ENCODE measurements around the gene CDH23.

Gene CDH23

DNA sequence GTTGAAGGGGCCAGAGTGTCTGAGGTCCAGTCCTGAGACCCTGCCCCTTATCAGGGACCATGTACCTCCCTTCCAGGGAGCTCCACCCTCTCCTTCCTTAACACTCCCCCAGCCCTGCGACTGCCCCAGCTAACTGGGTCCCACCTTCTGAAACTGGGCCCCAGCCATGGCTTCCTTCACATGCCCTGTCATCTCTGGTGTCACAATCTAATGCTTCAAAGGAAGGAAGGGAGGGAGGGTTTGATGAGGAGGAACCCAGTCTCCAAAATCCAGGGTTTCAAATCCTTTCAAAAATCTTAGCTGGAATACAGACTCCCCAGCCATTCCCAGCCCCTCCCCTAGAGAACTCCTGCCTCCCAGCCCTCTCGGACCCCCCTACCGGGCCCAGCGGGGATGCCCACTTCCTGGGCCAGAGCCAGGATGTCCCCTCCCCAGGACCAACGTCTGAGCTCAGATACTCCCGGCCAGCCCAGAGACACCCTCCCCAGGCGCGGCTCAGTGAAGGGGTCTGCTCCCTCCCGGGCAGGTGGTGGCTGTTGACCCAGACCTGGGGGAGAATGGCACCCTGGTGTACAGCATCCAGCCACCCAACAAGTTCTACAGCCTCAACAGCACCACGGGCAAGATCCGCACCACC lies 304.9 kb downstream of the CDH23 start:
- H3K4me3 ChIP-seq (ENCODE audit: low read depth, low read length), result no peak overlapping the region
- TF ChIP-seq, protein P1, sequence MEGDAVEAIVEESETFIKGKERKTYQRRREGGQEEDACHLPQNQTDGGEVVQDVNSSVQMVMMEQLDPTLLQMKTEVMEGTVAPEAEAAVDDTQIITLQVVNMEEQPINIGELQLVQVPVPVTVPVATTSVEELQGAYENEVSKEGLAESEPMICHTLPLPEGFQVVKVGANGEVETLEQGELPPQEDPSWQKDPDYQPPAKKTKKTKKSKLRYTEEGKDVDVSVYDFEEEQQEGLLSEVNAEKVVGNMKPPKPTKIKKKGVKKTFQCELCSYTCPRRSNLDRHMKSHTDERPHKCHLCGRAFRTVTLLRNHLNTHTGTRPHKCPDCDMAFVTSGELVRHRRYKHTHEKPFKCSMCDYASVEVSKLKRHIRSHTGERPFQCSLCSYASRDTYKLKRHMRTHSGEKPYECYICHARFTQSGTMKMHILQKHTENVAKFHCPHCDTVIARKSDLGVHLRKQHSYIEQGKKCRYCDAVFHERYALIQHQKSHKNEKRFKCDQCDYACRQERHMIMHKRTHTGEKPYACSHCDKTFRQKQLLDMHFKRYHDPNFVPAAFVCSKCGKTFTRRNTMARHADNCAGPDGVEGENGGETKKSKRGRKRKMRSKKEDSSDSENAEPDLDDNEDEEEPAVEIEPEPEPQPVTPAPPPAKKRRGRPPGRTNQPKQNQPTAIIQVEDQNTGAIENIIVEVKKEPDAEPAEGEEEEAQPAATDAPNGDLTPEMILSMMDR (IDR thresholded peaks at IDR 0.05; ENCODE audit: borderline replicate concordance, insufficient read depth, low read depth, low read length), result no peak

- H3K4me3 ChIP-seq (ENCODE audit: low read depth, low read length), result no peak overlapping the region
- TF ChIP-seq, protein P1 (IDR thresholded peaks at IDR 0.05; ENCODE audit: borderline replicate concordance, insufficient read depth, low read depth, low read length), result no peak
Observed at GRCh38 chr10:71703577-71703976, 306.9 kb downstream of the CDH23 start.

DNA sequence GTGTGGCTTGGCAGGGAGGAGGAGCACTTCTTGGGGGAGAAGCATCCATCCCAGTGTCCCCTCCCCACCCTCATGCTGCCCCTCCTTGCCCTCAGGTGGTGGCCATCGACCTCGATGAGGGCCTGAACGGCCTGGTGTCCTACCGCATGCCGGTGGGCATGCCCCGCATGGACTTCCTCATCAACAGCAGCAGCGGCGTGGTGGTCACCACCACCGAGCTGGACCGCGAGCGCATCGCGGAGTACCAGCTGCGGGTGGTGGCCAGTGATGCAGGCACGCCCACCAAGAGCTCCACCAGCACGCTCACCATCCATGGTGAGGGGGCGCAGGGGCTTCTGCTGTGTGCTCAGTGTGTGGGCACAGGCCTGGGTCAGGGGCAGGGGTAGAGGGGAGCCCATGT lies 308.1 kb downstream of the CDH23 start:
- TF ChIP-seq, protein P1 (IDR thresholded peaks at IDR 0.05; ENCODE audit: borderline replicate concordance, insufficient read depth, low read depth, low read length), result no peak
- H3K4me3 ChIP-seq (ENCODE audit: low read depth, low read length), result no peak overlapping the region

- TF ChIP-seq, protein P1 (IDR thresholded peaks at IDR 0.05; ENCODE audit: borderline replicate concordance, insufficient read depth, low read depth, low read length), result no peak
- no peak overlapping the region for H3K4me3 ChIP-seq (ENCODE audit: low read depth, low read length)
Observed at GRCh38 chr10:71705582-71705981, 308.9 kb downstream of the CDH23 start.

DNA sequence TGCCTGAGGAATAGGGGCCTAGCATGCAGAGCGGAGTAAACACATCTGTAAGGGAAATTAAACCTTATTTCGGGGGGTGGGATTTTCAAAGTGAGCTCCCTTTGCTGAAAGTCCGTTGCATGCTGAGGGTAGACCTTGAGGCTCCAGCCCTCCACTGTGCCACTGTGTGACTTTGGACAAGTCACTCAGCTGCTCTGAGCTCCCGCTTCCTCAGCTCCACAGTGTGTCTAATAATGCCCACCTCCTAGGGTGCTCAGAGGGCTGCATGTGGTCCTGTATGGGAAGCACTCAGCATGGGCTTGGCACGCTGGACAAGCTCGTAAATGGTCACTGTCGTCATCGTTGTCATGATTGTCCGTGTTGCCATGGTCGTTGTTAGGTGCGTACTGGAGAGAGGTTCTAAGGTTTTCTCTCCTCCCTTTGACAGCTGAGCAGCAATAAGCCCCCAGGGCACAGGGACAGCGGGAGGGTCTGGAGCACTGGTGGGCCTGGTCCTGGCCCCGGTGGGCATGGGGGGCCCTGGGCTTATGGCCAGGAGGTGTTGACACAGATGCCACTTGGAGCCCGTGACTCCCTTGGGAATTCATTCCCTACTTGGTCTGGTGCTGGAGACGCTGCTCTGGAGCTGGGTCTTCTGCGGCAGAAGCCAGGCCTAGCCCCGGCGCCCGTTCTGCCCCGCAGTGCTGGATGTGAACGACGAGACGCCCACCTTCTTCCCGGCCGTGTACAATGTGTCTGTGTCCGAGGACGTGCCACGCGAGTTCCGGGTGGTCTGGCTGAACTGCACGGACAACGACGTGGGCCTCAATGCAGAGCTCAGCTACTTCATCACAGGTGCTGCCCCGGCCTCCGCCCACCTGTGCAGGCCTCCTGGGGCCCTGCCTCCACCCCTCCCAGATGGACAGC lies 309.7 kb downstream of the CDH23 start:
- no peak overlapping the region for H3K4me3 ChIP-seq (ENCODE audit: low read depth, low read length)

DNA sequence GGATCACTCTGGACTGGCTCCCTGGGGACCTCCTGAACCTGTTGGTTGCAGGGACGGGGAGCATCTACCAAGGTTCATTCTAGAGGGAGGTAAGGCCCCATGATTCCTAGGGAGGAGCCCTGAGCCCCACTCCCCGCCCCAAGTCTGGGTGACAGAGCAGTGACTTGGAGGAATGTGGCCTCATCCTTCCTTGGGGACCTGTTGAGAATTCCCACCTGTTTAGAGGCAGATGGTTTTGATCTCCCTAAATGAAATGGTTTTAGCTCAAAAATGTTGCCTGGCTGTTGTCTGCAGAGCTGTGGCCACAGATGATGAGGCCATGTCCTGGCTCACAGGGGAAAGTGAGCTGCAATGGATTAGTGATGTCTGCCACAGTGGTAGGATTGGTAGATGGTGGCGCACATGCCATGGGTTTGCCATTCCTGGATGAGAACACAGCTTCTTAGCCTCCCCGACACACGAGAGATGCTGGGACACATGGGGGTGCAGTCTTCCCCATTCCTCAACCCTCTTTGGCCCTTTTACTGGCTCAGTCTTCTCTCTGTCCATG lies 310.6 kb downstream of the CDH23 start:
- TF ChIP-seq, protein P1 (IDR thresholded peaks at IDR 0.05; ENCODE audit: borderline replicate concordance, insufficient read depth, low read depth, low read length), result no peak
- H3K4me3 ChIP-seq (ENCODE audit: low read depth, low read length), result no peak overlapping the region

More for the DNA sequence above, 309.7 kb downstream of the CDH23 start:
- TF ChIP-seq, protein P1 (IDR thresholded peaks at IDR 0.05; ENCODE audit: borderline replicate concordance, insufficient read depth, low read depth, low read length), result no peak

Data from GM12875 (cell line).